Right cardiac atrium (tissue), 5 donors: ENCODE results near the gene UNC79. TPM values are rescaled to one million over a fixed set of nuclear protein-coding genes. Genes with fewer than 3 reads are reported as not detected.

Experiments used
- ATAC-seq, 2 donors: fragments of 200-7000 bp; cut with Tn5 transposase; one replicate each; pipeline versions ENCODE4 v1.8.0 to v1.9.1; 2020; ENCODE audit warnings: moderate library complexity in 2 of 2, mild to moderate bottlenecking in 1 of 2
- DNase-seq, 3 donors: peaks; one replicate each; pipeline ENCODE4 v3.0.0-alpha.2; 2020
- H3K27ac ChIP-seq: one replicate; pipeline ENCODE4 v1.5.1; 2013; ENCODE audit warnings: mild to moderate bottlenecking, low read length, control low read depth, moderate library complexity
- H3K27me3 ChIP-seq: one replicate; pipeline ENCODE4 v1.6.1; 2013; ENCODE audit not compliant: control insufficient read depth, insufficient read depth
- H3K4me1 ChIP-seq: one replicate; pipeline ENCODE4 v1.6.1; 2013; ENCODE audit warnings: low read length; ENCODE audit not compliant: control insufficient read depth, insufficient read depth
- H3K4me3 ChIP-seq: one replicate; pipeline ENCODE4 v1.5.1; 2013; ENCODE audit warnings: low read length, control low read depth
- H3K9me3 ChIP-seq: one replicate; pipeline ENCODE4 v1.6.1; 2013; ENCODE audit warnings: low read length; ENCODE audit not compliant: control insufficient read depth
- WGBS: extraction: QIAGEN DNeasy Blood & Tissue Kit; methylation state at CpG from one replicate; pipeline ENCODE4 v1.1.7; 2013; 5-methylcytosine and 5-hydroxymethylcytosine counted together
- intact Hi-C, 4 donors: fragments of 100-400 bp; cut with DNase I; formaldehyde crosslinking; loops; one replicate each; pipeline versions ENCODE4 v1.11.0 to v1.14.0; 2022 to 2023
- polyA plus RNA-seq: library from polyadenylated mRNA; stranded (reverse); fragments of 200-250 nt; gene quantifications from one replicate; pipeline ENCODE4 v1.2.3, GENCODE V29; 2013
- total RNA-seq, 4 donors: library from RNA; stranded (reverse); fragmentation: NEBNext Ultra II Directional; extraction: Animal tissue kit (Norgen Biotek cat#: 25700); gene quantifications; one replicate each; pipeline ENCODE4 v1.2.1, GENCODE V29; 2021
- donor health status: healthy with polysubstance abuse.
- donor health status: DM: no; HTN: yes; CAD: no.
- donor health status: DM: no; HTN: no; CAD: no.
- donor health status: DM: no; HTN: yes; CAD: no; lungs with severe emphysema.
- donor health status: DM: yes; HTN: yes; CAD: no.

Gene UNC79
- total and polyA plus RNA-seq, 5 donors, result 0.16 to 0.40 (median 0.22) TPM

DNA sequence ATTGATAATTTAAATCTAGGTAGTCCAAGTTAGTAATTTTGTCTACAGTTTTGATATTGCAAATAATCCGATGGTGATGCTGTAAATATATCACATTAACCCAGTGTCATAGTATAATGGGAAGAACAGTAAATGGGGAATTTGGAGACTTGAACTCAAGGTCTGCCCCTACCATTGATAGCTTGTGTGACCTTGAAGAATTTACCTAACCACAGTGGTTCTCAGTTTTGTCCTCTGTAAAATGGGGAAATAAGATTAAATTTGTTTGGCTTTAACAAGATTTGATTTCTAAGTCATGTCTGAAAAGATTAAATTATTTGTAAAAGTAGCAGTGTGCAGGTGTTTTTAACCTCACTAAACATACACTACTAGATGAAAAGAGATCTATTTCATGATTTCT lies 100.9 kb downstream of the UNC79 start:
- no peak overlapping the region for H3K27ac ChIP-seq
- intact Hi-C loops, result no loop called here
- no peaks in the 10 kb centered on the region for H3K4me1 ChIP-seq
- no peaks in the 10 kb centered on the region for H3K9me3 ChIP-seq
- H3K4me3 ChIP-seq, result no peak overlapping the region
- H3K27me3 ChIP-seq, result no peaks in the 10 kb centered on the region
- DNase-seq (no peak), ATAC-seq (no peak)
- 94% methylated on average over 1 of the region's 1 CpG for WGBS

DNA sequence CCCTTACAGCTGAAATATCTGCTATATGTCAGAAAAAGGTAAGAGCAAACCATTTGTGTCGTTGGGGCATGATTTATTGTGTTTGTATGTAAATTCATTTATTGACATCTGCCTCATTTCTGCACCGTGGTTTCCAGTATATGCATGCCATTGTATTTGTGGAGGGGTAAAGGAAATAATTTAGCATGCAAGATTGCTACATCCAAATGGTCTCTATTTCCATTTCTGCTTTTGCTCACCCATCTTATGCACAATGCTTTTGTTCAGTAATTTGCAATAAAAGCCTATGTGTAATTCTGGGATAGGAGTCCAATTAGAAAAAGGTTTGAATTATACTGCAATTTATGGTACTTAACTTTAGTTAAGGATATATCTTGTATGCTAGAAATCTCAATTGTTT lies 101.8 kb downstream of the UNC79 start:
- H3K9me3 ChIP-seq, result no peaks in the 10 kb centered on the region
- H3K4me3 ChIP-seq, result no peak overlapping the region
- H3K27ac ChIP-seq, result no peak overlapping the region
- ATAC-seq, result no peak
- H3K27me3 ChIP-seq, result no peaks in the 10 kb centered on the region
- H3K4me1 ChIP-seq, result no peaks in the 10 kb centered on the region
- 72% methylated on average over 2 of the region's 2 CpGs for WGBS
- intact Hi-C loops, result no loop called here
- no peak for DNase-seq

DNA sequence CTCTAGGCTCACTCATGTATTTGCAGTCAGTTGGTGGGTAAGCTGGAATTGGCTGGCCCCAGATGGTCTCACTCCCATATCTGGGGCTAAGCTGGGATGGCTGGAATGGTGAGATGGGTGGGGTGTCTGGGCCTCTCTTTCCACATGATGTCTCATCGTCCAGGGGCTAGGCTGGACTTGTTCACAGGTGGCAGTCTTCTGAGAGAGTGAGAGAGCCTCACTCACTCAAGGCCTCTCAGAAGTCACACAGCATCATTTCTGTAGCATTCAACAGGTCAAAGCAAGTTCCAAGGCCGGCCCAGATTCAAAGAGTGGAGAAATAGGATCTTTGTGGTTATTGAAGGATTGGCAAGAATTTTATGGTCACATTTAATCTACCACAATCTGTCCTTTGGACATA lies 102.7 kb downstream of the UNC79 start:
- no peak for DNase-seq
- Histone ChIP-seq H3K27ac (no peak overlapping the region), H3K9me3 (no peaks in the 10 kb centered on the region), H3K4me3 (no peak overlapping the region), H3K4me1 (no peaks in the 10 kb centered on the region), H3K27me3 (no peaks in the 10 kb centered on the region)
- intact Hi-C loops, result no loop called here
- 74% methylated on average over 2 of the region's 2 CpGs for WGBS
- ATAC-seq, result no peak

DNA sequence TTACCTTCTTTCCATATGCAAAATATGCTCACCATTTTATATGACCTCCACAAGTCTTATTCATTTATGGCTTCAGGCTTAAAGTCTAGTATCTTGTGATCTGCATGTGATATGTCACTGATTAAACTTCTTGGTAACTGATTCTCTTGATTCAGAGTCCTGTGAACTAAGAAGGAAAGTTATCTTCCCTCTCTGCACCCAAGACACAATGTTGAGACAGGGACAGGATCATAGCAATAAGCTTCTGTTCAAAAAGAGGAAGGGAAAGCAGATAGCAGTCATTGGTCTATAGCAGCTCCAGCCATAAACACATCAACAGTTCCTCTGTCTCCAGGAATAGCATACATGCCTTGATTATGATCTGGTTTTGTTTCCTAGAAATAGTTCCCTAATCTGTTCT lies 103.1 kb downstream of the UNC79 start:
- intact Hi-C loops, result no loop called here
- Histone ChIP-seq H3K4me3 (no peak overlapping the region), H3K9me3 (no peaks in the 10 kb centered on the region), H3K27me3 (no peaks in the 10 kb centered on the region), H3K4me1 (no peaks in the 10 kb centered on the region), H3K27ac (no peak overlapping the region)
- ATAC-seq (peak in 1 of 2 donors; percentile 41), DNase-seq (no peak)

DNA sequence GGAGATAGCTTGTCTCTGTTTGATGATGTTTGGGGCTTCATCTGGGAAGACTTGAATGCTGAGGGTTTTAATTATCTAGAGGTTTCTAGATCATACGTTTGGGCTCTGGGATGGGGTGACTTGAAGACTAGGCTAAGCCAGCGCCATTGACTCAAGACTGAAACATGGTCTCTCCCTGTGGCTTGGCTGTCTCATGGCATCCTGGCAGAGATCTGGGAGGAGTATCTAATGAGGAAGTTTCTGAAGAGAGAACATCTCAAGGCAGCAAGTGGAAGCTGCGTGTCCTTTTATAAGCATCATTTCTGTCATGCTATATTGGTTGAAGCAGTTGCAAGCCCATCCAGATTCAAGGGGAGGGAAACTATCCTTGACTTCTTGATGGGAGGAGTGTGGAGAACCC lies 104.8 kb downstream of the UNC79 start:
- intact Hi-C loops, result no loop called here
- Histone ChIP-seq H3K4me3 (no peak overlapping the region), H3K27ac (no peak overlapping the region), H3K4me1 (no peaks in the 10 kb centered on the region), H3K27me3 (no peaks in the 10 kb centered on the region), H3K9me3 (no peaks in the 10 kb centered on the region)
- WGBS, result 84% methylated on average over 3 of the region's 3 CpGs
- DNase-seq (no peak), ATAC-seq (no peak)

DNA sequence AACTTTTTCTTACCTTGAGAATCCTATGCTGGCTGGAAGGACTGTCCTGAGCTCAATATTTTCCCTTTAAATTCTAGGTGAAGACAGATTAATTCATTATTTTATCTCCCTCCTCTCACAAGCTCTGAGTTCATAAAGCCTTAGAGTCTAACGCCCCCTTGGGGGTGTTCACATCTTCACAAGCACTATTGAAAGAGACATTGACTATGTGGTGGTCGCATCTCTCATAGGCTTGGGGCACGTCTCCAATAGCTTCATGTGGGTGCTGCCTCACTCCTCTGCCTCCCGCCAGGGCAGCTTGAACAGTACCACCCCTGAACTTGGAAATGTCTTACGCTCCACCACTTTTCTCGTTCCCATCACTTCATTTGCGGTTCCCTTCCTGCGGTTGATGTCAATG lies 106.2 kb downstream of the UNC79 start:
- Histone ChIP-seq H3K27me3 (no peaks in the 10 kb centered on the region), H3K4me3 (no peak overlapping the region), H3K4me1 (no peaks in the 10 kb centered on the region), H3K27ac (no peak overlapping the region), H3K9me3 (no peaks in the 10 kb centered on the region)
- 67% methylated on average over 8 of the region's 8 CpGs for WGBS
- no peak for DNase-seq
- intact Hi-C loops, result no loop called here
- no peak for ATAC-seq

DNA sequence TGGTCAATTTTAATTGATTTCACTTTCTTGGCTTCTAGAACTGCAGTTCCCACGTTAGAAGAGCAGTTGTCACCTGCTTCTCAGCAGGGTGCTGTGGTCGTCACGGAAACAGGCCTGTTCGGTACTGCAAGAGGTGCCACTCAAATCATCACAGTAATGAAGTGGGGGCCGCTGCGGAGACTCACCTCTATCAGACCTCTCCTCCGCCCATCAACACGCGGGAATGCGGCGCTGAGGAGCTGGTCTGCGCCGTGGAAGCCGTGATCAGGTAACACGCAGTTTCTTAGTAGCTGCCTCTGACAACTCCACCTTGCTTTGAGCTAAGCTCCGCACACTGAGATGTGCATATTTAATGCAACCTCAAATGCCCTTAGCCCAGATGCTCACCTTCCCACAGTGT lies 107.2 kb downstream of the UNC79 start:
- ATAC-seq (no peak), DNase-seq (no peak)
- intact Hi-C loops, result no loop called here
- Histone ChIP-seq H3K27me3 (no peaks in the 10 kb centered on the region), H3K4me1 (no peaks in the 10 kb centered on the region), H3K9me3 (no peaks in the 10 kb centered on the region), H3K27ac (no peak overlapping the region), H3K4me3 (no peak overlapping the region)
- WGBS, result 86% methylated on average over 16 of the region's 16 CpGs

DNA sequence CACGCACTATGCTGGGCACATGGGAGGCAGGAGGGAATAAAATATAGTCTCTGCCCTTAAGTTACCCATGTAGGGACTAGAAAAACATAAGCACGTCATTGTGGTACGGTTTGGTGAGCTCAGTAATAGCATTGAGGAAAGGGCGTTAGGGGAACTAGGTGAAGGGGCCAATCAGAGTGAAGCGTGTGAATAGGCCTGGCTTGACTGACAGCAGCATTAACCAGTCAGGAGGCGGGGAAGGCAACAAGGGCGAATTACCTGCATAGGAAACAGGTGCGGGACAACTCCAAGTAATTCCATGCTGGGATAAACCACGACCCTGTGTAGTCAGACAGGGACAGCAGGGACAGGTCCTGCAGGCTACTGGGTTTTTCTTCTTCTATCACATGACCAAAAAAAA lies 107.7 kb downstream of the UNC79 start:
- H3K27me3 ChIP-seq, result no peaks in the 10 kb centered on the region
- 92% methylated on average over 9 of the region's 9 CpGs for WGBS

DNA sequence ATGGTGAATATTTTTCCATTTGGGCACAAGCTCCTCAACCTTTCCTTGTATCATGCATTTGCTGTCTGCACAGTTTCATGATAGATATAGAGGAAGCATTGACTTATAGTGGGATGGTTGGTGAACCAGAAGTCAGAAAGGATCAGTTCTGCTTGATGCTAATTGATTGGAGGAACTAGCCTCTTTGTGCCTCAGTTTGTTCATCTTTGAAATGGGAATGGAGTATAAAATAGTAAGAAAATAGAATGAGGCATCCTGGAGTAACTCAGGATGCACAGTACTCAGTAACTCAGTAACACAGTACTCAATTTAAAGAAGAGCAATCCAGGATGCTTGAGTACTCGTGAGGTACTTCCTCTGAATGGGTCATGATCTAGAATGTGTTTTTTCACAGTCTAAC lies 109.5 kb downstream of the UNC79 start:
- ATAC-seq (no peak), DNase-seq (no peak)
- intact Hi-C loops, result no loop called here
- H3K27me3 ChIP-seq, result no peaks in the 10 kb centered on the region
- no peaks in the 10 kb centered on the region for H3K9me3 ChIP-seq
- H3K4me1 ChIP-seq, result no peaks in the 10 kb centered on the region
- H3K4me3 ChIP-seq, result no peak overlapping the region
- no peak overlapping the region for H3K27ac ChIP-seq
- WGBS, result 24% methylated on average over 1 of the region's 1 CpG

More for the DNA sequence above, 107.7 kb downstream of the UNC79 start:
- Histone ChIP-seq H3K4me3 (no peak overlapping the region), H3K4me1 (no peaks in the 10 kb centered on the region), H3K9me3 (no peaks in the 10 kb centered on the region), H3K27ac (no peak overlapping the region)
- intact Hi-C loops, result no loop called here
- DNase-seq, result no peak
- no peak for ATAC-seq

DNA sequence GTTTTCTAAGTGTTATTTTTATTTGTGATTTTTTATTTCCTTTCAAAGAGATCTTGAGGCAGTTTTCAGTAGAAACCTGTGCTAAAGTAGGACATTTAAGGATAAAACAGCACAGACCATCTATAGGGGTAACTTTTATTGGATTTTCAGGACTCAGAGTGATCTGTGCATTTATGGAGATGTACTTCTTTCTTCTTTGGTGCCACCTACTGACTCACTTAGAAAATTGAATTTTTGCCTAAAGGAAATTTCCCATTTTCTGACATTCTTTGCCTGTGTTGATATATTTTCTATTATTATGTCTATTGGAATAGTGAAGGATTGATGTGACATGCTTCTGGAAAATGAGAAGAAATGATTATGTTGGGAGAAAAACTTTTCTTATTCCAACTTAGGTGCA lies 113.0 kb downstream of the UNC79 start:
- Histone ChIP-seq H3K4me1 (no peaks in the 10 kb centered on the region), H3K27ac (no peak overlapping the region), H3K4me3 (no peak overlapping the region), H3K9me3 (no peaks in the 10 kb centered on the region), H3K27me3 (no peaks in the 10 kb centered on the region)
- intact Hi-C loops, result no loop called here
- DNase-seq, result no peak
- no peak for ATAC-seq

DNA sequence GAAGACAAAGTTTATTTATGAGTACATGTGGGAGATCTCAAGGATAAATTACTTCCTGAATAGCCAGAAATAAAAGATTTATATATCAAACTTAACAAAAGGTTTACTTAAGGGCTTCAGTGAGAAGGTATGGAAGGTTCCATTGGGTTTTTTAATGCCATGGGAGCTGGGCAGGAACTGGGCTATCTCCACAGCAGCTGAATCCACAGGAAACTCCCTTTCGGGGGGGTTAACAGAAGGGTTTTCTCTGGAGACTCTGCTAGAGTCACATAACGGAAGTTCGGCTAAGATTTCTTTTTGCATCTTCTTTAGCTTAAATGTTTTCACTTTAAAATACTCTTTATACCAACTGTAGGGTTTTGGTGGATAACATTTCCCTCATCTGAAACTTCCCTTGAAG lies 113.5 kb downstream of the UNC79 start:
- ATAC-seq (no peak), DNase-seq (no peak)
- intact Hi-C loops, result no loop called here
- no peak overlapping the region for H3K4me3 ChIP-seq
- no peak overlapping the region for H3K27ac ChIP-seq
- 27% methylated on average over 3 of the region's 3 CpGs for WGBS
- H3K9me3 ChIP-seq, result no peaks in the 10 kb centered on the region
- no peaks in the 10 kb centered on the region for H3K27me3 ChIP-seq
- no peaks in the 10 kb centered on the region for H3K4me1 ChIP-seq

DNA sequence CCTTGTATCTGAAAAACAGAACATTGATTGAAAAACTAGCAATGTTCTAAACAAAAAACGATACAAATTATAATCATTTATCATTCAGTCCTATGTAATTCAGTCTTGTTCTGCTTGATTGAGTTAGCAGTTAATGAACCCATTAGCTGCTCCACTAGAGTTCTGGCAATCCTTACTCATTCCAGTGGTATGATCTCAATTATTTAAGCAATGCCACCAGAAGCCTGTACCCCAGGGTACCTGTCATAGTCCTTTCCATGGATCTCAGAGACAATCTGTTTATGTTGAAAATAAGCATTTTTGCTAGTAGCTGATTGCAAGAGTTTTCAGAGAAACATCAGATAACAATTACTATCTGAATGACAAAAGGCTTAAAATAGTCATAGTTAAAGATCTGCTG lies 115.9 kb downstream of the UNC79 start:
- H3K4me3 ChIP-seq, result no peak overlapping the region
- intact Hi-C loops, result no loop called here

More for the DNA sequence above, 115.9 kb downstream of the UNC79 start:
- Histone ChIP-seq H3K27ac (no peak overlapping the region), H3K27me3 (no peaks in the 10 kb centered on the region), H3K4me1 (no peaks in the 10 kb centered on the region), H3K9me3 (no peaks in the 10 kb centered on the region)
- 79% methylated on average over 1 of the region's 1 CpG for WGBS
- ATAC-seq, result no peak
- DNase-seq, result no peak
